ENCODE results near the gene ME3. TPM values are rescaled to one million over a fixed set of nuclear protein-coding genes. Genes with fewer than 3 reads are reported as not detected.
A peak's percentile ranks its signal among the peaks of the same experiment; 100 is the strongest.

Gene ME3
- total RNA-seq, 4 donors from 2014 or later = 1.9 to 18.3 (median 5.6) TPM

DNA sequence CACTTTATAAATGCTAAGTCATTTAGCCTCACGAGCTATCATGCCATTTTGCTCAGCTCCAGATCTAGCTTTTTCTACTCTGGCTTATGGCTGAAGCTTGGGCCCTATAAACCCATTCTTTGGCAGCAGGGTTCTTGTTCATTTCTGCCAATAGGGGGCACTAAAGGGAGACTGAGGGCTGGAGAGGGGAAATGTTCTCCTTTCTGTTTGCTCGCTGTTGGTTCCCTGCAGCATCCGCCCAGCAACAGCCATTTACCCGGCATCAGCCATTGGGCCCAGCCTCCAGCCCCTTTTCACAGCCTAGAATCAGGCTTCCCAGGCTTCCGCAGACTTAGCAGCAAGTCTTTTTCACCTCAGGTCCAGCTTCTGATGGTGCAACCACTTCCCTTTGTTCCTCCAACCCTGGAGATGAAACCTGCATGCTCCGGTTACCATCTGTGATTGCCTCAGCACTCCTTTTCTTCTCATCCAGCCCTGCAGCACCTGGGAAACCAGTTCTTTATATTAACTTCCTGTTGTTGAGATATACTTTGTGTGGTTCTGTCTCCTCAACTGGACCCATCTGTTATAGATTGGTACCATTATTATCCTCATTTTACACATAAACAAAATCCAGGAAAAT is 4.2 kb upstream of the ME3 start:
- H3K9me3 ChIP-seq = no peaks in the 10 kb centered on the region
- peak overlapping the region in 1 of 4 donors; percentile 16 for H3K27ac ChIP-seq
- no peak overlapping the region for H3K4me3 ChIP-seq
- no peak for TF ChIP-seq POLR2A (IDR thresholded peaks at IDR 0.05)
- TF ChIP-seq, protein P1, sequence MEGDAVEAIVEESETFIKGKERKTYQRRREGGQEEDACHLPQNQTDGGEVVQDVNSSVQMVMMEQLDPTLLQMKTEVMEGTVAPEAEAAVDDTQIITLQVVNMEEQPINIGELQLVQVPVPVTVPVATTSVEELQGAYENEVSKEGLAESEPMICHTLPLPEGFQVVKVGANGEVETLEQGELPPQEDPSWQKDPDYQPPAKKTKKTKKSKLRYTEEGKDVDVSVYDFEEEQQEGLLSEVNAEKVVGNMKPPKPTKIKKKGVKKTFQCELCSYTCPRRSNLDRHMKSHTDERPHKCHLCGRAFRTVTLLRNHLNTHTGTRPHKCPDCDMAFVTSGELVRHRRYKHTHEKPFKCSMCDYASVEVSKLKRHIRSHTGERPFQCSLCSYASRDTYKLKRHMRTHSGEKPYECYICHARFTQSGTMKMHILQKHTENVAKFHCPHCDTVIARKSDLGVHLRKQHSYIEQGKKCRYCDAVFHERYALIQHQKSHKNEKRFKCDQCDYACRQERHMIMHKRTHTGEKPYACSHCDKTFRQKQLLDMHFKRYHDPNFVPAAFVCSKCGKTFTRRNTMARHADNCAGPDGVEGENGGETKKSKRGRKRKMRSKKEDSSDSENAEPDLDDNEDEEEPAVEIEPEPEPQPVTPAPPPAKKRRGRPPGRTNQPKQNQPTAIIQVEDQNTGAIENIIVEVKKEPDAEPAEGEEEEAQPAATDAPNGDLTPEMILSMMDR (IDR thresholded peaks at IDR 0.05) = peak in 4 of 6 experiments; percentile 6 to 54 (median 25)
- H3K36me3 ChIP-seq = no peaks in the 10 kb centered on the region
- H3K4me1 ChIP-seq = peaks cover 0 to 31% (median 3%) of the 10 kb centered on the region in 3 donors
- no peaks in the 10 kb centered on the region for H3K27me3 ChIP-seq
- 77 to 83% methylated on average over 6 of the region's 6 CpGs for WGBS, 2 donors
- intact Hi-C loops (cut with DNase I) = loop anchor here (10.0 kb wide), 1 partner anchor 128 kb away; the partner anchor contains the start of gene PRSS23
- DNase-seq = no peak

DNA sequence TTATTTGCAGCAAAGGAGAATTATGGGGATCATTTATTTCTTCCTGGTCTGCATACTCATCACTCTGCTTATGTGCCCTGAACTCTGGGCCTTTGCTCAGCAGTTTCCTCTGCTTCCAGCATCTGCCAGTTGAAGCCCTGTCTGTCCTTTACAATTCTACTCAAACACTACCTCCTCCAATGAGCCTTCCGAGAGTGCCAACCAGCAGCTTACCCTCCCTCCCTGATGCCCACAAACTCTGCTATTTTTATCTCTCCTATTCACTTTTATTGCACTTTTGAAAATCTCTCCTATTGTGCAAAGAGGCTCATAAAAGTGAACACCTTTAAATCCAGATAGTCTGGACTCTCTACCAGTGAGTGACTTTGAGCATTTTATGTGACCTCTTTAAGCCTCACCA is 3.6 kb upstream of the ME3 start:
- no peak for TF ChIP-seq POLR2A (IDR thresholded peaks at IDR 0.05)
- TF ChIP-seq, protein P1 (IDR thresholded peaks at IDR 0.05) = no peak
- WGBS, 2 donors = 83 to 92% methylated on average over 1 of the region's 1 CpG
- H3K36me3 ChIP-seq = no peaks in the 10 kb centered on the region
- H3K4me3 ChIP-seq = no peak overlapping the region
- peaks cover 0 to 37% (median 3%) of the 10 kb centered on the region in 3 donors for H3K4me1 ChIP-seq
- no peaks in the 10 kb centered on the region for H3K27me3 ChIP-seq
- H3K27ac ChIP-seq = no peak overlapping the region
- H3K9me3 ChIP-seq = no peaks in the 10 kb centered on the region
- DNase-seq = no peak
- intact Hi-C loops (cut with DNase I) = loop anchor here (10.0 kb wide), 1 partner anchor 129 kb away; the partner anchor contains the start of gene PRSS23

DNA sequence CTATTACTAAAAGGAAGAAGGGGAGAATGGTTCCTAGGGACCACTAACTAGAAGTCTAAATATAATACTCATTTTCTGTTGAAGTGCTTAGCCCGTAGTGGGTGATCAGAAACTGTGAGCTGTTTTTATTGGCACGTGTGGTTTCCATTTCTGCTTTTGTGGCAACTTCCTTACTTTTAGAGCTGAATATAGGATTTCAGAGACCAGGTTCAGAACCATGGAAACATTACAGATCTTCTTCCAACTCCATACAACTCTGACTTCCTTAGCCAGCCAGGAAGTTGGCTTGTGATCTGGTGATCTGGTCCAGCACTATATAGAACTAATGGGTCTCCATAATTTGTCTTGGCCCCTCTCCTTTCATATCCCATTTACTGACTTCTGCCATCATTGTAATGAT is 2.6 kb upstream of the ME3 start:
- H3K4me1 ChIP-seq = peaks cover 0 to 47% (median 5%) of the 10 kb centered on the region in 3 donors
- no peaks in the 10 kb centered on the region for H3K36me3 ChIP-seq
- peaks cover 0 to 7% (median 0%) of the 10 kb centered on the region in 4 donors for H3K27me3 ChIP-seq
- no peak for TF ChIP-seq POLR2A (IDR thresholded peaks at IDR 0.05)
- TF ChIP-seq, protein P1 (IDR thresholded peaks at IDR 0.05) = no peak
- no peak for DNase-seq
- no peak overlapping the region for H3K4me3 ChIP-seq
- H3K9me3 ChIP-seq = no peaks in the 10 kb centered on the region
- WGBS, 2 donors = 48 to 55% methylated on average over 2 of the region's 2 CpGs
- H3K27ac ChIP-seq = no peak overlapping the region
- intact Hi-C loops (cut with DNase I) = loop anchor here (10.0 kb wide), 1 partner anchor 130 kb away; the partner anchor contains the start of gene PRSS23

DNA sequence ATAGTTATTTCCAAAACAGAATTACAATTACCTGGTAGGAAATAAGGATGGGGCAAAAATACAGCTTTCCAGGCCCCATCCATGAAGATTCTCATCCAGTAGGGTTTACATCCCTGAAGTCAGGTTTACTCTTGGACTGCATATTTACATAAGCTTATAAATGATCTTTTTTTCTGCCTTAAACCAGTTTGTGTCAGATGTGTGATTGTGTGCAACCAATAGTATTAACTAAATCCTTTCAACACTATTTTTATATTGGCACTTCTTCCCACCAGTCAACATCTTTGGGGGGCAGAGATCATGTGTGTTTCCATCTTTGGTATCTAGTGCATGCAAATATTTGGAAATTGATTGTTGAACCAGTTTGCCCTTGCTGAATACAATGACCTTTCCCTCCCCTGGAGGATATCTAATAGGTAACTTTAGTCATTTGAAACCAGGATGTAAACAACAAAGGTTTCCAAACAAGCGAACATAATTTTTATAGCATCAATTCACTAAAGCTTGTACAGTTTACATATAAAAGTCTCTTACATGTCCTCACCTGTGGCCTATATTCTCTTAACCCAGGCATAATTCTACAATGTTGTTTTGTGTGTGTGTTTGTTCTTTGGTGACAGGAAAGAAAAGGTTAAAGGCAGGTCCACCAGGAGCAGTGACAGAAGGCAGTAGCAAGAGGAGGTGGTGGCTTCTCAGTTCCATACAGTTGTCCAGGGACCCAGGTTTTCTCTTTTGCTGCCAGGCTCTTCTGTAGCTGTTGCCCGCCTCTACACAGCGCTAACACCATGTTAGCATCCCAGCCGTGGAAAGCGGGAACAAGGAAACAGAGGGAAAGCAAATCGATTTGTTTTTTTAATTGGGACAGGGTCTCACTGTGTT is 1.7 kb upstream of the ME3 start:
- peaks cover 0 to 56% (median 7%) of the 10 kb centered on the region in 3 donors for H3K4me1 ChIP-seq
- no peak overlapping the region for H3K27ac ChIP-seq
- TF ChIP-seq POLR2A (IDR thresholded peaks at IDR 0.05) = no peak
- TF ChIP-seq, protein P1 (IDR thresholded peaks at IDR 0.05) = no peak
- 87% methylated on average over 6 of the region's 6 CpGs for WGBS, 2 donors
- no peak for DNase-seq
- peaks cover 0 to 8% (median 0%) of the 10 kb centered on the region in 4 donors for H3K27me3 ChIP-seq
- no peak overlapping the region for H3K4me3 ChIP-seq
- intact Hi-C loops (cut with DNase I) = loop anchor here (10.0 kb wide), 1 partner anchor 131 kb away; the partner anchor contains the start of gene PRSS23
- H3K36me3 ChIP-seq = no peaks in the 10 kb centered on the region
- no peaks in the 10 kb centered on the region for H3K9me3 ChIP-seq
